Measurements from ENCODE around the gene PTPN2.
A peak's percentile ranks its signal among the peaks of the same experiment; 100 is the strongest.

The PTPN2 gene

DNA sequence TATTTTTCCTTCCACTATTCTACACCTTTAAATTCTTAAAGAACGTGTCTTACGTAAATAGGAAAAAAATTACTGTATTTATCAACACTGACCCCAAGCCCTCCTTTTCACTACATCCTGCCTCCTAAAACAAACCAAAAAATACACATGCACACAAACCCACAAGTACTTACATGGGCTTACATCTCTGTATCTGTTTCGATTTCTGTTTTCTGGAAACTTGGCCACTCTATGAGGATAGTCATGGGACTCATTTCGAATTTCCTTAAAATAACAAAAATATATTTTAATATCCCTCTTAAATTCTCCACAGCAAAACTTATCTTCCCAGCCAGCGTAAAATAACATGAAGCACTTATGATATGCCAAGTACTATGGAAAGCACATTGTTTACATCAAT lies 25.0 kb downstream of the PTPN2 start:
- peaks cover 23 to 34% of the 10 kb centered on the region in 2 donors for H3K36me3 Mint-ChIP-seq
- ATAC-seq (replicated peaks) (no peak), DNase-seq (no peak)
- no peaks in the 10 kb centered on the region for H3K27me3 Mint-ChIP-seq
- H3K4me1 Mint-ChIP-seq = peaks cover 49 to 84% of the 10 kb centered on the region in 2 donors
- H3K27ac Mint-ChIP-seq = no peak overlapping the region
- no peaks in the 10 kb centered on the region for H3K9me3 Mint-ChIP-seq
- H3K4me3 Mint-ChIP-seq = no peak overlapping the region

DNA sequence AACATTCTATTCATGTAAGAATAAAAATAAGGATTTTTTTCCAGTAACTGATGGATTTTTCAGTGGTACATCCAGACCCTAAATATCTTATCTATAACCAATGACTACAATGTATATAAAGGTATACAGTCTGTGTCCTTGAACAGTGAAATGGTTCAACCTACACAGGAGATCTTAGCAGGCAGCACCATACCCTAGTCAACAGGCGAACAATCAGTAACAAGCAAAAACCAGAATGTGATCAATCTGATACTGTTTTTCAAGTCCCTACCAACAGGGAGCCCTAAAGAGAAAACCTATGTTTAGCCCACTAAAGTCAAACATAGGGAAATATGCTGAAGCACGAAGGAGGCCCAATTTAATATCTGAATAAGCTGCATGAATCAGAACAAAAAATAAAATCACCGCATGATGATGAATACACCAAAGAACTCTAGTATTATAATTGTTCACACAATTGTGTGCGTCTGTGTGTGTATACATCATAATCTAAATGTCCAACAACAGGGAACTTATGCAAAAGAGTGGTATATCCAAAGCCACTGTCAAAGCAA lies 26.0 kb downstream of the PTPN2 start:
- peak in 1 of 2 donors; percentile 25 for ATAC-seq (replicated peaks)
- peak overlapping the region; percentile 37 for H3K27ac Mint-ChIP-seq
- H3K36me3 Mint-ChIP-seq = peaks cover 28 to 42% of the 10 kb centered on the region in 2 donors
- no peaks in the 10 kb centered on the region for H3K9me3 Mint-ChIP-seq
- H3K4me1 Mint-ChIP-seq = peaks cover 50 to 84% of the 10 kb centered on the region in 2 donors
- H3K27me3 Mint-ChIP-seq = no peaks in the 10 kb centered on the region
- no peak overlapping the region for H3K4me3 Mint-ChIP-seq
- DNase-seq = no peak

DNA sequence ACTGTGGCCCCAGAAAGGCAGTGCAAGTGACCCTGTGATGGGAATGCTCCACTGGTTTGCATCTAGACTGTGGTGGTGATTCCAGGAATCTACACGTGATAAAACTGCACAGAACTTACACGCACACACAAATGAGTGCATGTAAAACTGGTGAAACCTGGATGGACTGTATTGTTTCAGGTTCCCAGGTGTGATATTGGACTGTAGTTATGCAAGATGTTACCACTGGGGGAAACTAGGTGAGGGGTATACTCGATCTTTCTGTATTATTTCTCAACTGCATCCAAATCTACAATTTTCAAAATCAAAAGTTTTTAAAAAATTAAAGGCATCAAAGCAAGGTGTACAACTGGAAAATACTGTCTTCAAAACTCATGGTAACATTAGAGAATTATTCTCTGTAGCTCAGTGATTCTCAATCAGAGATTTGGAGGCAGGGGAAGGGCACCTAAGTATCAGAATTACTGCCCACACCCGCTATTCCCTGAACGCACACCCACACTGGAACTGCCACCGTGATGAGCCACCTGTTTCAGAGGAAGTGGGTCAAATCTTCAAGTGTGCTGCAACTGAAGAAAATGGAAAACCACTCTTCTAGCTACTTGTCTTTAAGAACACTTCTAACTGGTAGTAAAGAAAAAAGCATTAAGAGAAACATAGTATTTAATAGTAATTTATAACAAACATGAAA lies 26.7 kb downstream of the PTPN2 start:
- Mint-ChIP-seq H3K9me3 (no peaks in the 10 kb centered on the region), H3K4me1 (peaks cover 43 to 84% of the 10 kb centered on the region in 2 donors), H3K36me3 (peaks cover 33 to 48% of the 10 kb centered on the region in 2 donors), H3K4me3 (peak overlapping the region in 1 of 2 donors; percentile 21), H3K27me3 (no peaks in the 10 kb centered on the region), H3K27ac (no peak overlapping the region)
- DNase-seq (no peak), ATAC-seq (replicated peaks) (peak; percentile 90 to 94)

DNA sequence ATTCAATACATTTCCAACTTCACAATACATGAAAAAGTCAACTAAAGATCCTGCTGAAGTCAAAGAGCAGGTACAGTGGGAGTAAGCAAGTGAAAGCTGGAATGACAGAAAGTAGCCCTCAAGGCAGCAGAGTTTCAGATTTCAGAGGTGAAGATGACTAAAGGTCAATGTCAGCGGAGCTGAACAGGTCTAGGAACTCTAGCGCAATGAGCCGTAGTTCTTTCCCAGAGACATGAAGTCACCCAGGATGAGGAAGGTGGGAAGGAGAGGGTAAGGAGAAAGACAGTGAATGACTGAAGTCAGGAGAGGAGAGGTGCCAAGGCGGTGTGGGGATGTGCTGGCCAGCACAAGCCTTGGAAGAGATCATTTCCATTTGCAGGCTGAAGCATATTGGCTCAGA lies 28.1 kb downstream of the PTPN2 start:
- Mint-ChIP-seq H3K27me3 (no peaks in the 10 kb centered on the region), H3K27ac (no peak overlapping the region), H3K4me1 (peaks cover 35 to 71% of the 10 kb centered on the region in 2 donors), H3K9me3 (no peaks in the 10 kb centered on the region), H3K4me3 (peak overlapping the region in 1 of 2 donors; percentile 15), H3K36me3 (peaks cover 33 to 51% of the 10 kb centered on the region in 2 donors)
- ATAC-seq (replicated peaks) = no peak
- DNase-seq = no peak

DNA sequence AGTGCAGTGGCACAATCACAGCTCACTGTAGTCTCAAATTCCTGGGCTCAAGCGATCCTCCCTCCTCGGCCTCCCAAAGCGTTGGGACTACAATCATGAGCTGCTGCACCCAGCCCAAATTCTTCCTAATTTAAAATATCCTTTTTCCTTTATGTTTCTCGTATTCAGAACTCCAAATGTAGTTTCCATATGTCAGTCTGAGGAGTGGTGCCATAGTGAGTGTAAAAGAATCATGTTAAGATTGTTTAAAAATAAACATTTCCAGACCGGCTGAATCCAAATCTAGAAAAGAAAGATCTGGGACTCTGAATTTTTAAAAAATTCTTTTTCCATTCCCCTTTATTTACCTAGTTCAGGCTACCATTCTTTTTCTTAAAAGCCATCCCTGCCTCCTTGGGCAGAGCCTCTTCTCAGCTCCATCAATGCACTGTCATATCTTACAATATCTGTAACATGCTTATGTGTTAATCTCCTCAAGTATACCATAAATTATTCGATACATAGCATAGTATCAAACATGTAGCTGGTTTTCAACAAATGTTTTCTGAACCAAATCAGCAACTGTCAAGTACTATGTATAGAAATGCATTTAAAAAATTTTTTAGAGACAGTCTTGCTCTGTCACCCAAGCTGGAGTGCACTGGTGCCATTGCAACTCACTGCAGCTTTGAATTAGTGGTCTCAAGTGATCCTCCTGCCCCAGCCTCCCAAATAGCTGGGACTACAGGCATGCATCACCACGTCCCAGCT lies 31.3 kb downstream of the PTPN2 start:
- Mint-ChIP-seq H3K27ac (peak overlapping the region; percentile 33), H3K4me1 (peaks cover 29 to 58% of the 10 kb centered on the region in 2 donors), H3K4me3 (no peak overlapping the region), H3K36me3 (peaks cover 37 to 55% of the 10 kb centered on the region in 2 donors), H3K27me3 (no peaks in the 10 kb centered on the region), H3K9me3 (no peaks in the 10 kb centered on the region)
- DNase-seq (no peak), ATAC-seq (replicated peaks) (no peak)

DNA sequence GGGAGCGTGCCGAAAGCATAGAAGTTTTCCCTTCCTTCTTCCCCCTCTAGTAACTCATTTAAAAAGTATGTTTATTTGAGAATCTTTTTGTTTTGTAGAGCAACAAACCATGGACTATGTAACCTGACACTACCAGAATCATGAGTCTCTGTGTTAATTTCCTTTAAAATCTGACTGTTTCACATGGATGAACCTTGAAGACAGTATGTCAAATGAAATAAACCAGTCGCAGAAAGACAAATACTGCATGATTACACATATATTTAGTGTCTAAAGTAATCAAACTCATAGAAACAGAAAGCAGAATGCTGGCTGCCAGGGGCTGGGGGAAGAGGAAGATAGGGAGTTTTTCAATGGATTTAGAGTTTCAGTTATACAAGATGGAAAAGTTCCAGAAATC lies 32.3 kb downstream of the PTPN2 start:
- Mint-ChIP-seq H3K36me3 (peaks cover 37 to 55% of the 10 kb centered on the region in 2 donors), H3K27me3 (no peaks in the 10 kb centered on the region), H3K9me3 (no peaks in the 10 kb centered on the region), H3K4me1 (peaks cover 25 to 49% of the 10 kb centered on the region in 2 donors), H3K27ac (no peak overlapping the region), H3K4me3 (no peak overlapping the region)
- ATAC-seq (replicated peaks) (no peak), DNase-seq (no peak)

DNA sequence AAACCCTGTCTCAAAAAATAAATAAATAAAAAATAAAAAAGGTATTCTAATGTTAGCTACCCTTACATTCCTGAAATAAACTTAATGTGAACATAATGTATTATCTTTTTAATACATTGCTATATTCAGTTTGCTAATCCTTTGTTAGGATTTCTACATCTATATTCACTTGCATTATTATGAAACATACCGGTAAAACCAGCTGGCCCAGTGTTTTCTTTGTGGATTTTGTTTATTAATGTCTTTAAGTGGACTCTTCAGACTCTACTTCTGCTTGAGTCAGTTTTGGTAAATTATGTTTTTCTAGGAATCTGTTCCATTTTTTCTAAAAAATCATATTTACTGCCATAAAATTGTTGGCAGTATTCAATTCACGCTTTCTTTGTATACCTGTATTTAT lies 34.5 kb downstream of the PTPN2 start:
- H3K27ac Mint-ChIP-seq = no peak overlapping the region
- no peak overlapping the region for H3K4me3 Mint-ChIP-seq
- H3K4me1 Mint-ChIP-seq = peaks cover 16 to 46% of the 10 kb centered on the region in 2 donors
- peaks cover 24 to 40% of the 10 kb centered on the region in 2 donors for H3K36me3 Mint-ChIP-seq
- H3K27me3 Mint-ChIP-seq = no peaks in the 10 kb centered on the region
- no peaks in the 10 kb centered on the region for H3K9me3 Mint-ChIP-seq
- ATAC-seq (replicated peaks) = no peak
- no peak for DNase-seq

DNA sequence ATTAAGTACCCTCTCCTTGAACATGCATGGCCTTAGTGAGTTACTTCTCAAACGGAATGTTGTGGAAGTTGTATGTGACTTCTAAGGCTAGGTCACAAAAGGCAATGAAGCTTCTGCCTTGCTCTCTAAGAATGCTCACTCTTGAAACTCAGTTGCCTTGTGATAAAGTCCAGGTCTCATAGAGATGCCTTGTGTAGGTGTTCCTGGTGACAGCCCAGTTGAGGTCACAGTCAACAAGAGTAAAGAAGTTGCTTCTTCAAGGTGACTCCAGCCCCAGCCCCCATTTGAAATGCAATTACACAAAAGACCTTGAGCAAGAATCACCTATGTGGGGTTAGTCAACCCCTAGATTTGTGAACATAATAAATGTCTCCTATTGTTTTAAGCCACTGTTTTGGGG lies 35.6 kb downstream of the PTPN2 start:
- Mint-ChIP-seq H3K27ac (no peak overlapping the region), H3K4me1 (peaks cover 17 to 46% of the 10 kb centered on the region in 2 donors), H3K36me3 (peaks cover 18 to 32% of the 10 kb centered on the region in 2 donors), H3K27me3 (no peaks in the 10 kb centered on the region), H3K4me3 (no peak overlapping the region), H3K9me3 (no peaks in the 10 kb centered on the region)
- no peak for ATAC-seq (replicated peaks)
- DNase-seq = no peak

DNA sequence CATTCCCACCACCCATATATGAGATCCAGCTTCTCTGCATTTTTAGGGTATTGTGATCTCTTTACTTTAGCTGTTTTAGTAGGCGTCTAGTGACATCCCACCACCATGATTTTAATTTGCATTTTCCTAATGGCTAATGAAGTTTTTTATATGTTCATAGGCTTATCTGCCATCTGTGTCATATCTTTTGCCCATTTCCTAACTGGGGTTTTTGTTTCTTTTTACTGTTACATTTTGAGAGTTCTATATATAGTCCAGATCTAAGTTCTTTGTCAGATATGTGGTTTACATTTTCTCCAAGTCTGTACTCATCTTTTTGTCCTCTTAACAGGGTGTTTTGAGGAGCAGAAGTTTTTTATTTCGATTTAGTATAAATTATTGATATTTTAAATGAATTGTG lies 39.6 kb downstream of the PTPN2 start:
- ATAC-seq (replicated peaks) (no peak), DNase-seq (no peak)
- Mint-ChIP-seq H3K27ac (no peak overlapping the region), H3K9me3 (peaks cover 0 to 3% of the 10 kb centered on the region in 2 donors), H3K4me3 (no peak overlapping the region), H3K27me3 (no peaks in the 10 kb centered on the region), H3K36me3 (peaks cover 16 to 37% of the 10 kb centered on the region in 2 donors), H3K4me1 (peaks cover 37 to 67% of the 10 kb centered on the region in 2 donors)

DNA sequence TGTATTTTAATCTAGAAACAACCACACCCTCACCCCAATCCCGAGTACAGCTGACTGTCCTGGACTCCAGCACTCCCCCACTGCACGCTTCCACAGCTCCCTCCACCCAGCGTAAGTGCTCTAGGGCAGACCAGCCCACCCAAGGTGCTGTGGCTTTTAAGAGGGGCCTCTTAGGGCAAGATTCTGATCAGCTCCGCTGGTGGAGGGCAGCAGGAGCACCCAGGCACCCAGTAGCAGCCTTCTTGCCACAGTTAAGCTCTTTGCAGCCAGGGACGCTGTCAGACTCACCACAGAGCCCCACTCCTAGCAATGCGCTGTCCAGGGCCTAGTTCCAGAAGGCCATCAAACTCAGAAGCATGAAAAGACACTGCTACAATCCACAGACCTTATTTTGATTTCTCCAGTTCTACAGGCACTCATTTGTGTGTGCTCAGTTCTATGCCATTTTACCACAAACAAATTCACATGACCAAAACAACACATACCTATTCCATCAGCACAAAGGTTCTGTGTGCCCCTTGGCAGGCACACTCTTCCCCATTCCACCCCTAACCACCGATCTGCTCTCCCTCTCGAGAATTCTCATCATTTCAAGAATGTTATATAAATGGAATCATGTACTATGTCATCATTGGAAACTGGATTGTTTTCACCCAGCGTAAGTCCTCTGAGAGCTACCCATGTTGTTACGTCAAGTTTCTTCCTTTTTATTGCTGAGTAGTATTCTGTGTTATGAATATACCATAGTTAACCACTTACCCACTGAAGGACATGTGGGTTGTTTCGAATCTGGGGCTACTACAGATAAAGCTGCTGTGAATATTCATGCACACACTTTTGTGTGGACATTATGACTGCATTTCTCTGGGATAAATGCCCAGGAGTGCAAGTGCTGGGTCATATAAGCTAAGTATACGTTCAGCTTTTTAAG lies 40.4 kb downstream of the PTPN2 start:
- Mint-ChIP-seq H3K9me3 (peaks cover 0 to 3% of the 10 kb centered on the region in 2 donors), H3K27me3 (no peaks in the 10 kb centered on the region), H3K27ac (peak overlapping the region; percentile 33), H3K4me3 (no peak overlapping the region), H3K36me3 (peaks cover 11 to 32% of the 10 kb centered on the region in 2 donors), H3K4me1 (peaks cover 41 to 66% of the 10 kb centered on the region in 2 donors)
- DNase-seq (no peak), ATAC-seq (replicated peaks) (no peak)

DNA sequence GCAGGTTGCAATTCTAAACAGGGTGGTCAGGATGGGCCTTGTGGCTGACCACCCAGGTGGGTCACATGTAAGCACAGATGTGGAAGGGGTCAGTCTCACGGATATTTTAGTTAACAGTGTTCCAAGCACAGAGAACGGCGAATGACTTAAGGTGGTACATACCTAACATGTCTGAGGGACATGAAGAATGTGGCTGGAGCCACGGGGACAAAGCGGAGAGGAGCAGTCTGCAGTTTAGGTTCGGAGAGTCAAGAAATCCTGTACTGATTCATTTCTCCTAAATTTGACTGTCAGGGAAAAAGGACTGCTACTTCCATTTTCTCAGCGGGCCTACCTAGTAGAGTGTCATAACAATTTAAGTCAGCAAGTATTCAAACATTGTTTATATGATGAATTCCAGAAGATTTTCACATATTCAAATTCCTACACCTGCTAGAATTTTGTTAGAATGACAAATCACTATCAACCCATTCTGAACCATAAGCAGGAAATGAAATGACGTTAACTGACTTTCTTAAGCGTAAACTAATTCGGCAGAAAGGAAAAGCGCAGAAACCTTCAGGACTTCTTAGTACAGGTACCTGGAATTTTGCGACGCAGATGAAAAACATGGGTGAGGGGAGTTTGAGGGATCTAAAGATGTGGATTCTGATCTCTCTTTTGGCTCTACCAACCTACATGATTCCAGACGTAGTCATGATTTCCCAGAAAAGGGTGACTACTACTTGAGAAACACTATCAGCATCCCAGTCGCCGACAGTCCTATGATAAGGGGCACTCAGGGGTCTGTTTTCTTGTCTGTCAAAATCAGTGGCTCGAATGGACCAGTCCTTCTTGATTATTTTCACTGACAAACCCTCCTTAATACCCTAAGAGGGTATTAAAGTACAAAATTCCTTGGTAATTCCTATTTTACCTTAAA lies 41.3 kb downstream of the PTPN2 start:
- H3K27ac Mint-ChIP-seq = peak overlapping the region; percentile 20
- peaks cover 11 to 29% of the 10 kb centered on the region in 2 donors for H3K36me3 Mint-ChIP-seq
- no peaks in the 10 kb centered on the region for H3K27me3 Mint-ChIP-seq
- DNase-seq (no peak), ATAC-seq (replicated peaks) (no peak)
- H3K4me3 Mint-ChIP-seq = no peak overlapping the region
- peaks cover 46 to 72% of the 10 kb centered on the region in 2 donors for H3K4me1 Mint-ChIP-seq
- H3K9me3 Mint-ChIP-seq = peaks cover 0 to 3% of the 10 kb centered on the region in 2 donors

DNA sequence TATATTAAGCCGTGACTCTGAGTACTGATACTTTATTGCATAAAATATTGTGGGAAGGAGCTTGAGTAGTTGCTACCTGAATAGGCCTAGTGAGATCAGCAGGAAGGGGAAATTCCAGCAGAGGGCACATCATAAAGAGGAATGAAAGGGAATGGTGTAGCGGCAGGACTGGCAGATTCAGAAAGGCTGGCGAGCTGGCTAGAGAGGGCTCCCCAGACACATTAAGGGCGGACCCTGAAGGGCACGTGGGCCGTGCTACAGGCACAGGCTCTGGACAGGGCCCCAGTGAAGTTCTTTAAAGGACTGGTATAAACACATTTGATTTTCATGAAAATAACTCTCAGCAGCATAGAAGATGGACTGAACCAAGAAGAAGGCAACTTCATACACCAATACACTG lies 43.0 kb downstream of the PTPN2 start:
- Mint-ChIP-seq H3K36me3 (peaks cover 11 to 27% of the 10 kb centered on the region in 2 donors), H3K9me3 (peaks cover 0 to 3% of the 10 kb centered on the region in 2 donors), H3K27ac (peak overlapping the region; percentile 3), H3K4me3 (no peak overlapping the region), H3K4me1 (peaks cover 48 to 66% of the 10 kb centered on the region in 2 donors), H3K27me3 (no peaks in the 10 kb centered on the region)
- DNase-seq (no peak), ATAC-seq (replicated peaks) (no peak)

DNA sequence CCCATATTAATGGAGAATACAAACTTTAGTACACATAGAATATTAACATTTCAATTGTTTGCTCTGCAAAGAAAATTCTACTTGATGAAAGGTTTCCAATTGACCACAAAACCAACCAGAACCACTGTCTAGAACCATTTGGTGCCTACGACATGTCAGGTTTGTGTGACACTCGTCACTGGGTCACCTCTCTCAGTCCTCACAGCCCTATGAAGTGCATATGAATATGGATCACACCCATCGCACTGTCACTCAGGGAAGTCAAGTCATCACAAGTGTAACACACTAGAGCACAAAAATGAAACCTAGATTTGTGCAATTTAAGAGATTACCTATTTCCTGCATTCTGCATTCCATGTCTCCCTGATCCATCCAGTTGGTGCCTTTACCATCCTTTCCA lies 43.7 kb downstream of the PTPN2 start:
- Mint-ChIP-seq H3K9me3 (peaks cover 0 to 3% of the 10 kb centered on the region in 2 donors), H3K4me3 (peak overlapping the region; percentile 61 to 72), H3K4me1 (peaks cover 45 to 65% of the 10 kb centered on the region in 2 donors), H3K27ac (peak overlapping the region; percentile 96), H3K36me3 (peaks cover 8 to 28% of the 10 kb centered on the region in 2 donors), H3K27me3 (no peaks in the 10 kb centered on the region)
- ATAC-seq (replicated peaks) = peak in 1 of 2 donors; percentile 13
- DNase-seq = no peak
